Measurements from ENCODE around the gene RBM33.

The RBM33 gene

DNA sequence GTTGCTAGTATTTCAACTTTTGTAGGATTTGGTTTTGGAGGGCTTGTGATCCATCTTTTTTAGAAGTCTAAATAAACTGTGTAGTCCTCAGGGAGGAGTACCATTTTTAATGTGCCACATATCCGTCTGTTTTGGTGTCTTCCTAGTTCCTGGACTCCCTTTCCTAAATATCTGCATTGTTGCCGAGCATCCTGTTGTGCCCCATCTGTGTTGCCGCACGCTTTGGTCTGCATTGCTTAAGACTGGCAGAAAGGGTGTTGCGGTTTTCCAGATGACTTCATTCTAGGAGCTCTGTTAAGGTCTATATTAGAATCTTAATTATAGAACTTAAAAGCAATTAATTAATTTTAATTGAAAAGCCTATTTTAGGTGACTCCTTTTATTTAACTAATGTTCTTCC is 49.4 kb downstream of the RBM33 start:
- no peak for DNase-seq

GRCh38 chr7:155694851-155695250 is 50.4 kb downstream of the RBM33 start:
- no peak for DNase-seq

DNA sequence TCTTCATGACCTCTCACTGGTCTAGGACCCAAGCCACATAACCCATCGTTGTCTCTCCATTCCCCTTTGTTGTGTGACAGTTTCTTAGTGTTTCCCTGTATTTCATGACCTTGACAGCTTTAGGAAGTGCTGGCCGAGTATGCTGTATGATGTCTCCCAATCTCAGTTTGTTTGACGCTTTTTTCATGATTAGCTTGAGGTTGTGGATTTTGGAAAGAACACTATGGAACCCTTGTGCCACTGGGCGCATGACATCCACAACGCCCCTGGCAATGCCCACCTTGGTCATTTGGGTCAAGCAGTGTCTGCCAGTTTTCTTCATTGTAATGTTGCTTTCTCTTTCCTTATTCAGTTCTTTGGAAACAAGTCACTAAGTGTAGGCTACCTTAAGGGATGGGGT is 52.3 kb downstream of the RBM33 start:
- DNase-seq: no peak

DNA sequence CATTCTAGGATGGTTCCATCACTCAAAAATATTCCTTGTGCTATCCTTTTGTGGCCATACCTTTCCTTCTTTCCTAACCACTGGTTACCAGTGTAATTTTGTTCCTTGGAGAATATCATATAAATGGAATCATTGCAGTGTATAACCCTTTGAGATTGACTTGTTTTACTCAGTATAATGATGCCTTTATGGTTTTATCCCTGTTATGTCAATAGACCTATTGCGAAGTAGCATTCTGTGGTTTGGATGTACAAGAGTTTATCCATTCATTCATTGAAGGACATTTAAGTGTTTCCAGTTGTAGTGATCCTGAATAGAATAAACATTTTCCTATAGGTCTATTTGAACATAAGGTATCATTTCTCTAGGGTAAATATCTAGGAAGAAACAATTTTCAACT is 54.2 kb downstream of the RBM33 start:
- DNase-seq: no peak

DNA sequence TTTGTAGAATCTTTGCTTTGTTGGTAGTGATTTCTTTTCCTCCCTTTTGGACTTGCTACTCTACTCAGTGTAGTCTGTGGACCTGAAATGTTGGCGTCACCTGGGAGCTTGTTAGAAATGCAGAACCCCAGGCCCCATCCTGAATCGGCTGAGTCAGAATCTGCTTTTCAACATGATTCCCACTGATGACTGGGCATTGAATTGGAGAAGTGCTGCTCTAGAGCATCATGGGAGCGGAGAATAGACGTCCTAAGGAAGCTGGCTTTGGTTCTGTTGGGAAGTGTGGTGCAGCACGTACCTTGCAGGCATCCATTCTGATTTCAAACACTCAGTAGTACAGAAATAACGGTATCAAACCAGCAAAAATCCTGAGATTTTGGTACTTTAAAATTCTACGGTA is 54.7 kb downstream of the RBM33 start:
- no peak for DNase-seq

DNA sequence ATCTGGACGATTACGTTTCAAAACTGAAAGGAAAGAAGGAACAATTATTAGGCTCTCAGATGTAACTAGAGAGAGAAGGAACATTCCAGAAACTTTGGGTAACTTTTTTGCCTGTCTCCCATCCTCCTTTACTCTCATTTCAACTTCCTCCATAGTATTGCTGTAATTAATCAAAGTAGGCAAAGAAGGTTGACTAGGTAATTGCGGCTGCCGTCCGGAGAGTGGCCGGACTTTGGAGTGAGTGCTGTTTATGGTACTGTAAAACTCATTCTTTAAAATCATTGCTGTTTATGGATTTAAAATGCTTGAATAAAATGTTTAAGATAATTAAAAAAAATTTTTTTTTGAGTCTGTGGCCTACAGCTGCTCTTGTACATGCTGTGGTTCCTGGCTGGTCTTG is 56.4 kb downstream of the RBM33 start:
- DNase-seq: no peak

DNA sequence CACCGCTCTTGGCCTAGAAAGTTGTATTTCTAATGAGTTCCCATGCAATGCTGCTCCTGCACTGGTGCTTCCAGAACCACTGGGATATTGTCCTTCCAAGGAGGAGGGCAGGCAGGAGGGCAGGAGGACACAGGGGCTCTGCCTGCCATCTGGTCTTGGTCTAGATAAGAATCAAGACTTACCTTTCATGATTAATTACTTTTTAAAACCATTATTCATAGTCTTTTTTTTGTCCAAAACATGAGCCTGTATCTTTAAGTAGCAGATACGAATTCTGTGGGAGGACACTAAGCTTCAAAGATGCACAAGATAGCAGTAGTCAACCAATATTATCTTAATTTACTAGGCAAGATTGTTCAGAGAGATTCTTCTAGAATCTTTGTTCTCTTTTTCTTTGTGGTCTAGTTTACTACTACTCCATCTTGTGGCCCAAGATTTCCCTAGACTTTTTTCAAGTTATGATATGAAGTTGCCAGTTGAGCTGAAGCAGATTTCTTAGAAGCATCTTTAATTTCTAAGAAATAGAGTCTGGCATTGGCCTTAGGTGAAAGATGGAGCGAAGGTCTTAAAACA is 57.6 kb downstream of the RBM33 start:
- DNase-seq: no peak

DNA sequence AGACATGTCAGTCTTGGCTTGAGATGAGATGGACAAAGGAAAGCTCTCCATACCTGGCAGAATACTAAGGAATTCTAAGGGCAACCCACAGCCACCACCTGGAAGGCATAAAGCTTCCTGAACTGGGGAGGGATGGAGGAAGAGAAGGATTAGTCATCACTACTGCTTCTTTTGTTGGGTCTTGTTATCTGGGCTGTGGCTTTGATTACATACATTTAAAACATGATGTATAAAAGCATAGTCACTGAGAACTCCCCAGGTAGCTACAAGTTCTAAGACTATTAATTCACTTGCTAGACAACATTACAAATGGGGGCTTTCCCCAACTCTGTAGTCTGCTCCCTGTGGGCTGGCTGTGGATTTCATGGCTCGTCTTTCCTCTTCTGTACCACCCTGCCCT is 58.2 kb downstream of the RBM33 start:
- DNase-seq: no peak

- DNase-seq: no peak
Measured at GRCh38 chr7:155705623-155706360, 61.3 kb downstream of the RBM33 start.

DNA sequence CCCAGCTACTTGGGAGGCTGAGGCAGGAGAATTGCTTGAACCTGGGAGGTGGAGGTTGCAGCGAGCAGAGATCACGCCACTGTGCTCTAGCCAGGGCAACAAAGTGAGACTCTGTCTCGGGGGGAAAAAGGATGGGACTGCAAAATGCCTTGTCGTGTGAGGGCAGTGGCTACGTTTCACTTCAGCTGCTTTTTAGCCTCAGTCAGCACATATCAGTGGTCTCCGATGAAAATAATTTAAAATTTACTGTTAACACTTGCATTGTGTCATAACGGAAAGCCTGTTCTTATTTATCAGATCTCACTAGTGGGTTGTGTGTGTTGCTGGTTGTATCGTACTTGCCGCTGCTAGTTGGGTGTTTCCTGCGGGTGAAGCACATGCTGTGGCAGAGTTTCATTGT is 61.9 kb downstream of the RBM33 start:
- DNase-seq: no peak

DNA sequence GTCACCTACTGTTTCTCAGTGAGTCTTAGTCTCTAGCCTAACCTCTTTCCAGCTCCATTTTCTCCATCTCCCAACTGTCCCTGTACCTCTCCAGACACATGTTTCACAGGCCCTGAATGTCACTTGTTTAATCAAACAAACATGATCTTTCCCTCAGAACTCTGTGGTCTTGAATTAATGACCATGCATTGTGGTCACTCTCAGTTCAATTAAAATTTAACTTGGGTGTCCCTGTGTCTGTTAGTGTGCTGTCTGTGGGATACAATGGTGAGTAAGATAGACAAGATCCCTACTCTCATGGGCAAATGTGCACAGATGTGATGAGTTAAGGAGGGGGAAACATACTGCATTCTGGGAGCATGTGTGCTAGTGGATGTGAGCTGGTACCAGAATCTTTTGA is 65.0 kb downstream of the RBM33 start:
- no peak for DNase-seq

DNA sequence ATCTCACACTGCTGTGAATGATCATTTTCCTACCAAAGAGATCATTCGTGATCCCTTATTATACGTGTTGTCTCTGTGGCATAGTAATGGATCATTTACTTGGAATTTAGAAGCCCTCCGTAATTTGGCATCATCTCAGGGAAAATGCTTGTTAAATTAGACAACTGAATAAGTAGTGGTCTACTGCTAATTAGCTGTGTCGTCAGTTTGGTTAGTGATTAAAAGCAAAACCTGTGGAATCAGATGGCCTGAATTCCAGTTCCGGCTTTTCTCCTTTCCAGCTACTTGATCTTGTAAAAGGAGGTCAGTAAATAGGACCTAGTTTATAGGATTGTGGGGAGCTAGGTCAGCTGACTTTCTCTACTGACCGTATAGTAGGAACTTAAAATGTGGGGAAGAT is 65.6 kb downstream of the RBM33 start:
- no peak for DNase-seq

GRCh38 chr7:155710530-155710929 is 66.1 kb downstream of the RBM33 start:
- DNase-seq: no peak

DNA sequence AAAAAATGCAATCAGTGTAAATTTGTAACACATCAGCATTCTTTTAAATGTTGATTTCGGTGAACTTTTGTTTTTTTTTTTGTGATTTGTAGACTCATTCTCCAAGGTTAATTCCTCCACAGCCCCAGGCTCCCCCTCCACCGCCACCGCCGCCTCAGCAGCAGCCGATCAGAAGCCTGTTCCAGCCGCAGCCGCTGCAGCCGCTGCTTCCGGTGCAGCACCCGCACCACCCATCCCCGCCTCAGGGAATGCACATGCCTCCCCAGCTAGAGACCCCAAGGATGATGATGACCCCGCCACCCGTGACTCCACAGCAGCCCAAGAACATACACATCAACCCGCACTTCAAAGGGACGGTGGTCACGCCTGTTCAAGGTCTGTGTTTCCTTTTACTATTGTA is 66.6 kb downstream of the RBM33 start:
- no peak for DNase-seq

GRCh38 chr7:155713384-155713783 is 68.9 kb downstream of the RBM33 start:
- DNase-seq: no peak

- DNase-seq: no peak
Measured at GRCh38 chr7:155714702-155715101, 70.2 kb downstream of the RBM33 start.

DNA sequence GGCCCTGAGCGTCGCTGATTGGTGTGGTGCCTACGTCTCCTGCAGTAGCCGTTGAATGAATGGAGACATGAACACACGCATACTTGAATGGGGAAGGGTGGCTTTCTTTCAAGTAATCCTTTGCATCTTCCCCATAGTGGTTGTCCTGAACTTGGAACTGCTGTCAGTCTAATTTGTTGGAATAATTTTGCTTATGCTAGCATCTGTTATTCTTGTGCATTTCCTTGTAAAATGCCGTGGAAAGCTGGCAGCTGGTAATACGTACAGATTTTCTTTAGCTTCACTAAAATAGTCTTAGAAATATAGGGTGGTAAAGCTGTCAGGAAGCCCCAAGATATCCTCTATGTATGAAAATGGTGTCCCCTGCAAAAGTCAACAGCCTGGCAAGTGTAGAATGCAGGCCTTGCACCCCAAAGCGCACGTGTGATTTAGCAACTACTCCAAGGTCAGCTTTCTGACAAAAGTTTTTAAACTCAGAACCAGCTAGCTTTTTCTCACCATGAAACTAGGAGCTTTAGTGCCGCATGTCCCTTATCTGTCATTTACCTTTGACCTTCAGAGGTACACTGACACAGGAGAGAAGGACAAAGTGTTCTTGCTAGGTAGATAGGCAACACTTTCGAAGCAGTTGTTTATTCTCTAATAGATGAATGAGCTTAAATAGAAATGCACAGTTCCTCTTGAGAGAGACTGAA is 70.8 kb downstream of the RBM33 start:
- DNase-seq: no peak

GRCh38 chr7:155717010-155717744 is 72.7 kb downstream of the RBM33 start:
- DNase-seq: no peak

DNA sequence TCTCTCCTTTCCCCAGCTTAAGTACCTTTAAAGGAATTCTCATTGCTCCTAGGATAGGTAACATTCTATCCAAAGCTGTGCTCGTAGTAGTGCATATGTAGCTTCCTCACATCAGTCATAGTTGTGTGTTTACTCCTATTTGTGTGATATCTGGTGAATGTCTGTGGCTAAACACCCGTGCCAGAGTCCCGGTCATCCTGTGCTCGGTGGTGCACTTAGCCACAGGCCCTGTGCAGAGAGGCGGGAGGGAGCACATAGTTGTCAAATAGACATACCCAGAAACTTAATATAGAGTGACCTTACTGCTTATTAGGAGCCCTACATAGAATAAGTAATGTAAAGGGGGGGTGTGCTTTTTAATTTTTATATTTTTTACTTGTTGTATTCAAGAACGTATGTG is 76.6 kb downstream of the RBM33 start:
- DNase-seq: no peak

GRCh38 chr7:155722118-155722517 is 77.7 kb downstream of the RBM33 start:
- DNase-seq: no peak

GRCh38 chr7:155722936-155723335 is 78.5 kb downstream of the RBM33 start:
- no peak for DNase-seq

DNA sequence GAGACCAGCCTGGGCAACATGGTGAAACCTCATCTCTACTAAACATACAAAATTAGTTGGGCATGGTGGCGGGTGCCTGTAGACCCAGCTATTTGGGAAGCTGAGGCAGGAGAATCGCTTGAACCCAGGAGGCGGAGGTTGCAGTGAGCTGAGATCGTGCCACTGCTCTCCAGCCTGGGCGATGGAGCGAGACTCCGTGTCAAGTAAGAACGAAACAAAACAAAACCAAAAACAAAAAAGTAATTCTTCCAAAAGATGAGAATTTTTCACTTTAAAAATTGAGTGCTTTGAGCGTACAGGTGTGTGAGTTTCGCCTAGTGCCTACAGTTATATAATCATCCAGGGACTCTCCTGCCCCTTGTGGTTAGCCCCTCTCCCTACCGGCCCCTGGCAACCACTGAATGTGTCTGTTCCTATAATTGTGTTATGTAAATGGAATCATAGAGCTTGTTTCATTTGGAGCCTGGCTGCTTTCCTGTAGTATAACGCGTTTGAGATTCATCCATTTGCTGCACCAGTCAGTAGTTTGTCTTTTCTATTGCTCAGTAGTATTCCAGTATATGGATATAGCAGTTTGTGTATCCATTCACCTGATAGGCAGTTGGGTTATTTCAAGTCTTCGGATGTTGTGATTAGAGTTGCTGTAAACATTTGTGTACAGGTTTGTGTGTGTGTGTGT is 80.0 kb downstream of the RBM33 start:
- no peak for DNase-seq

DNA sequence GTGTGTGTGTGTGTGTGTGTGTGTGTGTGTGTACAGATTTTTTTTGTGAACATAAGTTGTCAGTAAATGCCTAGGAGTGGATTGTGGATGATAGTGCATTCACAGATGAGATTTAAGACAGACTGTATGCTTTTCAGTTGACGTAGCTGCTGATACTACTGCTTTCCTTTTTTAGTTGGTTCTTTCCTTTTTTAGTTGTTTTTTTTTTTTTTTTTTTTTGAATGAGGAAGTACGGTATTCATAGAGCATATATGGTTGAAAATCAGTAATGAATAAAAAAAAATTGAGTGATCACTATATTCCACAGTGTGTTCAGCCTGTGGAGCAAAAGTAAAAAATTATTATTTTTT is 80.5 kb downstream of the RBM33 start:
- no peak for DNase-seq
